Measurements from ENCODE around the gene PDCD1LG2.

DNA sequence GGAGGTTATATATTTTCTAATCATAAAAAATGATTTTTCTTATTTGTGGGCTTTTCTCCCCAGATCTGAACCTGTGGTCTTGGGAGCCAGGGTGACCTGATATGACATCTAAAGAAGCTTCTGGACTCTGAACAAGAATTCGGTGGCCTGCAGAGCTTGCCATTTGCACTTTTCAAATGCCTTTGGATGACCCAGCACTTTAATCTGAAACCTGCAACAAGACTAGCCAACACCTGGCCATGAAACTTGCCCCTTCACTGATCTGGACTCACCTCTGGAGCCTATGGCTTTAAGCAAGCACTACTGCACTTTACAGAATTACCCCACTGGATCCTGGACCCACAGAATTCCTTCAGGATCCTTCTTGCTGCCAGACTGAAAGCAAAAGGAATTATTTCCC is 59.6 kb downstream of the PDCD1LG2 start:
- TF ChIP-seq, protein P1, sequence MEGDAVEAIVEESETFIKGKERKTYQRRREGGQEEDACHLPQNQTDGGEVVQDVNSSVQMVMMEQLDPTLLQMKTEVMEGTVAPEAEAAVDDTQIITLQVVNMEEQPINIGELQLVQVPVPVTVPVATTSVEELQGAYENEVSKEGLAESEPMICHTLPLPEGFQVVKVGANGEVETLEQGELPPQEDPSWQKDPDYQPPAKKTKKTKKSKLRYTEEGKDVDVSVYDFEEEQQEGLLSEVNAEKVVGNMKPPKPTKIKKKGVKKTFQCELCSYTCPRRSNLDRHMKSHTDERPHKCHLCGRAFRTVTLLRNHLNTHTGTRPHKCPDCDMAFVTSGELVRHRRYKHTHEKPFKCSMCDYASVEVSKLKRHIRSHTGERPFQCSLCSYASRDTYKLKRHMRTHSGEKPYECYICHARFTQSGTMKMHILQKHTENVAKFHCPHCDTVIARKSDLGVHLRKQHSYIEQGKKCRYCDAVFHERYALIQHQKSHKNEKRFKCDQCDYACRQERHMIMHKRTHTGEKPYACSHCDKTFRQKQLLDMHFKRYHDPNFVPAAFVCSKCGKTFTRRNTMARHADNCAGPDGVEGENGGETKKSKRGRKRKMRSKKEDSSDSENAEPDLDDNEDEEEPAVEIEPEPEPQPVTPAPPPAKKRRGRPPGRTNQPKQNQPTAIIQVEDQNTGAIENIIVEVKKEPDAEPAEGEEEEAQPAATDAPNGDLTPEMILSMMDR (IDR thresholded peaks at IDR 0.05; ENCODE audit: poor library complexity), result no peak
- no peak for TF ChIP-seq EZH2 (IDR thresholded peaks at IDR 0.05; ENCODE audit: borderline replicate concordance)

Measured in hepatocyte (in vitro differentiated cells).